PC-9 (cell line): Measurements from ENCODE around the gene TENM4.

Experiments
- EZH2 ChIP-seq: fragments of 200-600 bp; sonication (generic); IDR thresholded peaks from 2 replicates; pipeline ENCODE4 v1.8.0; 2017; ENCODE audit warnings: antibody characterized with exemption, low read depth
- TF ChIP-seq, protein P1 (sequence below): fragments of 200-600 bp; sonication (generic); conservative IDR thresholded peaks from 2 replicates; pipeline ENCODE4 v1.6.1; 2017; ENCODE audit warnings: mixed run types, antibody characterized with exemption, mild to moderate bottlenecking, moderate library complexity

DNA sequence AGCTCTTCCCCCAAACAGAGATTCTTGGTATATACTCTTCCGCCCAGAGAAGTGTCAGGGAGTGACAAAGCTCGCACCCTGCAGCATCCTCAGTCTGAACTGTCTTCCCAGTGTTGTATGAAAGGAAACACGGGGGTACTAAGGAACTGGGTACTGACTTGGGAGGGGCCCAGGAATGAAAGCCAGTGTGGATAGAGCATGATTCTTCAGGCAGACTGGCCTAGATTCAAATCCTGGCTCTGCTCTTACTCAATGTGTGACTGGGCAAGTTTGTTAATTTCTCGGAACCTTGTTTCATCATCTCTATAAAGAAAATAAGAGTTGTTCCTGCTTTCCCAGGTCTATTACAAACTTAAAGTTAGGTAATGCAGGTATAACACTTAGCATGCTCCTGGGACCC, 600.2 kb downstream of the TENM4 start:
- TF ChIP-seq, protein P1, sequence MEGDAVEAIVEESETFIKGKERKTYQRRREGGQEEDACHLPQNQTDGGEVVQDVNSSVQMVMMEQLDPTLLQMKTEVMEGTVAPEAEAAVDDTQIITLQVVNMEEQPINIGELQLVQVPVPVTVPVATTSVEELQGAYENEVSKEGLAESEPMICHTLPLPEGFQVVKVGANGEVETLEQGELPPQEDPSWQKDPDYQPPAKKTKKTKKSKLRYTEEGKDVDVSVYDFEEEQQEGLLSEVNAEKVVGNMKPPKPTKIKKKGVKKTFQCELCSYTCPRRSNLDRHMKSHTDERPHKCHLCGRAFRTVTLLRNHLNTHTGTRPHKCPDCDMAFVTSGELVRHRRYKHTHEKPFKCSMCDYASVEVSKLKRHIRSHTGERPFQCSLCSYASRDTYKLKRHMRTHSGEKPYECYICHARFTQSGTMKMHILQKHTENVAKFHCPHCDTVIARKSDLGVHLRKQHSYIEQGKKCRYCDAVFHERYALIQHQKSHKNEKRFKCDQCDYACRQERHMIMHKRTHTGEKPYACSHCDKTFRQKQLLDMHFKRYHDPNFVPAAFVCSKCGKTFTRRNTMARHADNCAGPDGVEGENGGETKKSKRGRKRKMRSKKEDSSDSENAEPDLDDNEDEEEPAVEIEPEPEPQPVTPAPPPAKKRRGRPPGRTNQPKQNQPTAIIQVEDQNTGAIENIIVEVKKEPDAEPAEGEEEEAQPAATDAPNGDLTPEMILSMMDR: no peak
- no peak for TF ChIP-seq EZH2
